HepG2 (cell line): Measurements from ENCODE around the gene MADD. TPM values are rescaled to one million over a fixed set of nuclear protein-coding genes. Genes with fewer than 3 reads are reported as not detected.

Source experiments
- ATAC-seq: fragments of 200-7000 bp; cut with Tn5 transposase; 3 replicates; pipeline ENCODE4 v1.9.1; 2020; ENCODE audit warnings: mild to moderate bottlenecking, moderate library complexity
- BruUV-seq: library from RNA; stranded (reverse); fragments of 400-500 nt; replicated peaks from 2 replicates; lab custom pipeline; 2021; lab: Mats Ljungman, UMichigan
- CTCF ChIA-PET: fragments of 300-600 bp; formaldehyde crosslinking; extraction: SDS; loops from one replicate; lab custom pipeline; 2021; ENCODE audit warnings: low total read pairs, inconsistent platforms, low intra/inter-chr PET ratio; lab: Yijun Ruan, JAX
- POLR2A ChIA-PET: fragments of 350-600 bp; sonication (Branson Sonifier 250); formaldehyde crosslinking; loops from one replicate; lab custom pipeline; 2020; ENCODE audit warnings: antibody characterized with exemption, inconsistent platforms; lab: Yijun Ruan, JAX
- DNase-seq: peaks from one replicate; pipeline ENCODE4 v3.0.0-alpha.2; 2015; ENCODE audit warnings: low spot score
- FAIRE-seq: peaks from 3 replicates; lab custom pipeline; 2011; peaks lifted over from hg19 to GRCh38; lab: Jason Lieb, UNC
- H2AFZ ChIP-seq: one replicate; pipeline ENCODE4 v1.6.1; 2011; ENCODE audit warnings: low read length, inconsistent platforms
- H3K27ac ChIP-seq: fragments of 300-600 bp; 3 replicates; pipeline ENCODE4 v1.8.0; 2011; ENCODE audit warnings: mixed run types, mild to moderate bottlenecking, mixed read lengths, low read length, inconsistent platforms; ENCODE audit not compliant: insufficient read depth; ENCODE audit errors: extremely low read length
- H3K27me3 ChIP-seq, 2 experiments: fragments of 200-600 bp in 1 of 2; 2 replicates in 1 of 2; 3 replicates in 1 of 2; pipeline versions ENCODE4 v1.6.0 to v1.8.0; 2011; ENCODE audit warnings: low read length in 2 of 2, mild to moderate bottlenecking in 2 of 2, moderate library complexity in 2 of 2, inconsistent platforms in 1 of 2; ENCODE audit not compliant: insufficient read depth in 2 of 2, control insufficient read depth in 1 of 2
- H3K36me3 ChIP-seq, 2 experiments: fragments of 200-600 bp in 1 of 2; replicated peaks in 1 of 2; 2 replicates in 1 of 2; 3 replicates in 1 of 2; pipeline versions ENCODE4 v1.5.1 to v1.8.0; 2011; ENCODE audit warnings: low read length in 2 of 2, inconsistent platforms in 1 of 2; ENCODE audit not compliant: insufficient read depth in 2 of 2, control insufficient read depth in 1 of 2
- H3K4me1 ChIP-seq: 2 replicates; pipeline ENCODE4 v1.5.1; 2012; ENCODE audit warnings: low read length, inconsistent platforms; ENCODE audit not compliant: insufficient read depth
- H3K4me2 ChIP-seq: 2 replicates; pipeline ENCODE4 v1.6.0; 2011; ENCODE audit warnings: low read depth, low read length, inconsistent platforms
- H3K4me3 ChIP-seq, 3 experiments: fragments of 200-600 bp in 1 of 3; sonication (generic), shearing (Covaris generic) in 1 of 3; replicated peaks in 1 of 3; 2 replicates each; pipeline ENCODE4 v1.5.1; 2011 to 2016; ENCODE audit warnings: low read length in 3 of 3, inconsistent platforms in 2 of 3, low read depth in 2 of 3, mild to moderate bottlenecking in 2 of 3, control low read depth in 1 of 3, mixed read lengths in 1 of 3; ENCODE audit not compliant: insufficient read depth in 1 of 3
- H3K79me2 ChIP-seq: one replicate; pipeline ENCODE4 v1.6.1; 2011; ENCODE audit warnings: low read length, inconsistent platforms; ENCODE audit not compliant: insufficient read depth
- H3K9ac ChIP-seq: 2 replicates; pipeline ENCODE4 v1.6.0; 2011; ENCODE audit warnings: mild to moderate bottlenecking, low read depth, low read length, inconsistent platforms; ENCODE audit not compliant: insufficient read depth
- H3K9me3 ChIP-seq: 2 replicates; pipeline ENCODE4 v1.5.1; 2012; ENCODE audit warnings: mild to moderate bottlenecking, low read length
- H4K20me1 ChIP-seq: 2 replicates; pipeline ENCODE4 v1.6.0; 2011; ENCODE audit warnings: inconsistent platforms, mild to moderate bottlenecking, low read length, moderate library complexity; ENCODE audit not compliant: insufficient read depth
- CCDC6 ChIP-seq: sonication (generic); formaldehyde crosslinking; IDR thresholded peaks from 2 replicates; pipeline ENCODE4 v1.8.1; 2022; ENCODE audit warnings: mild to moderate bottlenecking, missing genetic modification reagents, moderate library complexity
- CENPBD1 ChIP-seq: sonication (generic); formaldehyde crosslinking; IDR thresholded peaks from 2 replicates; pipeline ENCODE4 v1.8.0; 2022; ENCODE audit warnings: missing genetic modification reagents, low read depth, mild to moderate bottlenecking, borderline replicate concordance
- HNF4G ChIP-seq, 2 experiments: sonication (generic) in 1 of 2; formaldehyde crosslinking in 1 of 2; IDR thresholded peaks; 2 replicates each; pipeline versions ENCODE4 v1.4.0 to v1.6.1; 2011 to 2020; ENCODE audit warnings: borderline replicate concordance in 2 of 2, low read depth in 2 of 2, mild to moderate bottlenecking in 2 of 2, low read length in 1 of 2, missing genetic modification reagents in 1 of 2, moderate library complexity in 1 of 2
- HNRNPK ChIP-seq: fragments of 200-400 bp; formaldehyde crosslinking; IDR thresholded peaks from 2 replicates; pipeline ENCODE4 v1.6.1; 2018; ENCODE audit warnings: low read length, low read depth, moderate library complexity, mild to moderate bottlenecking; ENCODE audit not compliant: poor library complexity, severe bottlenecking
- PCBP1 ChIP-seq: fragments of 200-400 bp; formaldehyde crosslinking; IDR thresholded peaks from 2 replicates; pipeline ENCODE4 v1.6.1; 2017; ENCODE audit warnings: mild to moderate bottlenecking, low read depth, low read length, borderline replicate concordance
- WGBS: methylation state at CpG from one replicate; pipeline ENCODE4 v1.1.6; 2017; ENCODE audit warnings: low lambda C conversion rate; 5-methylcytosine and 5-hydroxymethylcytosine counted together
- in situ Hi-C: cut with HindIII; loops from 2 replicates; pipeline ENCODE4 v1.10.0; 2017; ENCODE audit warnings: low pct_unique_long_range_greater_than_20kb; ENCODE audit not compliant: extremely low pct_ligation_motif_present
- intact Hi-C: fragments of 100-400 bp; cut with micrococcal nuclease; formaldehyde crosslinking; loops from one replicate; pipeline ENCODE4 v1.10.0; 2022; ENCODE audit not compliant: unreplicated experiment
- polyA plus RNA-seq, 8 experiments: library from polyadenylated mRNA; depleted of rRNA in 3 of 8; stranded (reverse) in 7 of 8; unstranded in 1 of 8; fragments of >200 nt; fragmentation: Illumina TruSeq in 4 of 8; extraction: Trizol in 4 of 8; gene quantifications; 2 replicates each; pipeline versions ENCODE4 v1.2.1 to v1.2.3, GENCODE V29; 2011 to 2016; ENCODE audit warnings: low read depth in 4 of 8, missing spikeins in 1 of 8, mixed read lengths in 1 of 8; ENCODE audit not compliant: insufficient read depth in 1 of 8
- total RNA-seq, 5 experiments: library from RNA; depleted of rRNA; stranded (reverse); fragments of >200 nt; fragmentation: Illumina TruSeq; extraction: Trizol; gene quantifications; 2 replicates each; pipeline ENCODE4 v1.2.3, GENCODE V29; 2016; ENCODE audit warnings: low read depth in 1 of 5

MADD gene
- total and polyA plus RNA-seq, 2 of the 13 experiments (the other 11 are each of a cell fraction or from before 2014, with no cell fraction given): 18.0 to 29.2 TPM

- peak overlapping the region; percentile 54 to 72 (median 66) for H3K4me3 ChIP-seq
- no peaks in the 10 kb centered on the region for H3K36me3 ChIP-seq
- 0% methylated on average over 5 of the region's 32 CpGs for WGBS
- H3K27ac ChIP-seq: no peak overlapping the region
- 0 out of 2 replicates have a peak overlapping the region, but pooled peaks have one; percentile 29 for H3K9ac ChIP-seq
- CTCF ChIA-PET: interaction anchor here (1.3 to 2.3 kb wide), 4 partner anchors 96 to 193 kb away, joined by 9 to 20 read pairs (median 12); partner anchors contain the start of genes ARFGAP2 and NR1H3
- in situ Hi-C loops: loop anchor here (5.0 kb wide), 1 partner anchor 178 kb away; the partner anchor contains the start of gene ARFGAP2
- FAIRE-seq: no peak
- peaks cover 64% of the 10 kb centered on the region for H3K4me1 ChIP-seq
- H3K4me2 ChIP-seq: peak overlapping the region; percentile 84
- no peak for TF ChIP-seq CENPBD1 (CRISPR knock-in tag)
- TF ChIP-seq PCBP1: 0 out of 2 replicates have a peak, but pooled peaks have one; percentile 11
- TF ChIP-seq CCDC6: 0 out of 2 replicates have a peak, but pooled peaks have one; percentile 4
- TF ChIP-seq HNF4G (IDR thresholded peaks at IDR 0.05; ENCODE audit: borderline replicate concordance, low read depth, low read length): no peak
- 0 out of 2 replicates have a peak, but pooled peaks have one; percentile 36 for TF ChIP-seq HNF4G (CRISPR knock-in tag; IDR thresholded peaks at IDR 0.05; ENCODE audit: borderline replicate concordance, low read depth)
- TF ChIP-seq HNRNPK: peak; percentile 74
- TF ChIP-seq, all 625 proteins: peak for 4
- H4K20me1 ChIP-seq: no peaks in the 10 kb centered on the region
- BruUV-seq: no TSS peak
- no peaks in the 10 kb centered on the region for H3K9me3 ChIP-seq
- ATAC-seq: peak; percentile 68
- intact Hi-C loops: loop anchor here (1.0 to 5.0 kb wide), 4 partner anchors 86 to 257 kb away; no protein-coding TSS in a partner anchor
- peak overlapping the region; percentile 34 for H2AFZ ChIP-seq
- POLR2A ChIA-PET: no interaction called here
- no peaks in the 10 kb centered on the region for H3K79me2 ChIP-seq
- H3K27me3 ChIP-seq: peaks cover 6 to 34% of the 10 kb centered on the region in 2 experiments; a peak in 3 of 5 replicates
- DNase-seq: no peak
These were observed 85.0 kb downstream of the MADD start for GRCh38 chr11:47354913-47355282.
